Measurements from ENCODE around the gene PIP4K2A.

DNA sequence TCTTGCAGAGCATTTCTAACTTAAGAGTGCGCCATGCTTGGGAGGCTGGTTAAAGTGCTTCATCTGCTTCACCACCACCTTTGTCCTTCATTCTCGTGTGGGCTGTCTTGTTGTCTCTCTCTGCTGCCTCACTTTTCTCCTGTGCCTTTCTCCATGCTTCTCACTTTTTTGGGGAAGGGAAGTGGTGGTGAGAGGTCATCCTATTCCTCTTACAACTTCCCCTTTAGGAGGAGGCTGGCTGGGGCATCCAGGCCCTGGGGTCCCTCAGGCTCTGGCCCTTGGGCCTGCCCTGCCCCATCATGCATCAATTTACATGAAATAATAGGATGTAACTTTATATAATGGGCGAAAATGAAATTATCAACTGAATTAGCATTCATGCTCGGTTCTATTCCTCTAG lies 39.9 kb upstream of the PIP4K2A start:
- TF ChIP-seq, protein P1, sequence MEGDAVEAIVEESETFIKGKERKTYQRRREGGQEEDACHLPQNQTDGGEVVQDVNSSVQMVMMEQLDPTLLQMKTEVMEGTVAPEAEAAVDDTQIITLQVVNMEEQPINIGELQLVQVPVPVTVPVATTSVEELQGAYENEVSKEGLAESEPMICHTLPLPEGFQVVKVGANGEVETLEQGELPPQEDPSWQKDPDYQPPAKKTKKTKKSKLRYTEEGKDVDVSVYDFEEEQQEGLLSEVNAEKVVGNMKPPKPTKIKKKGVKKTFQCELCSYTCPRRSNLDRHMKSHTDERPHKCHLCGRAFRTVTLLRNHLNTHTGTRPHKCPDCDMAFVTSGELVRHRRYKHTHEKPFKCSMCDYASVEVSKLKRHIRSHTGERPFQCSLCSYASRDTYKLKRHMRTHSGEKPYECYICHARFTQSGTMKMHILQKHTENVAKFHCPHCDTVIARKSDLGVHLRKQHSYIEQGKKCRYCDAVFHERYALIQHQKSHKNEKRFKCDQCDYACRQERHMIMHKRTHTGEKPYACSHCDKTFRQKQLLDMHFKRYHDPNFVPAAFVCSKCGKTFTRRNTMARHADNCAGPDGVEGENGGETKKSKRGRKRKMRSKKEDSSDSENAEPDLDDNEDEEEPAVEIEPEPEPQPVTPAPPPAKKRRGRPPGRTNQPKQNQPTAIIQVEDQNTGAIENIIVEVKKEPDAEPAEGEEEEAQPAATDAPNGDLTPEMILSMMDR (IDR thresholded peaks at IDR 0.05; ENCODE audit: poor library complexity) = no peak
- TF ChIP-seq EZH2 (IDR thresholded peaks at IDR 0.05; ENCODE audit: borderline replicate concordance) = no peak
